CD4-positive, alpha-beta T cell treated with Interleukin-17A for 1 hour (primary cell): ENCODE data around the gene RIN3.

Experiments
- DNase-seq: peaks from one replicate; pipeline ENCODE4 v3.0.0-alpha.2; 2020

Gene RIN3

GRCh38 chr14:92556863-92557543 lies 43.4 kb downstream of the RIN3 start:
- no peak for DNase-seq

GRCh38 chr14:92557544-92557912 lies 43.9 kb downstream of the RIN3 start:
- no peak for DNase-seq

- DNase-seq = no peak
Measured at GRCh38 chr14:92558319-92558718, 44.7 kb downstream of the RIN3 start.

GRCh38 chr14:92559486-92559885 lies 45.9 kb downstream of the RIN3 start:
- no peak for DNase-seq

GRCh38 chr14:92560106-92560865 lies 46.7 kb downstream of the RIN3 start:
- peak; percentile 48 for DNase-seq

GRCh38 chr14:92561906-92562479 lies 48.4 kb downstream of the RIN3 start:
- DNase-seq = no peak

GRCh38 chr14:92563359-92563758 lies 49.8 kb downstream of the RIN3 start:
- no peak for DNase-seq

- no peak for DNase-seq
Measured at GRCh38 chr14:92563765-92564285, 50.2 kb downstream of the RIN3 start.

- no peak for DNase-seq
Measured at GRCh38 chr14:92564344-92565039, 50.9 kb downstream of the RIN3 start.

GRCh38 chr14:92565040-92565717 lies 51.6 kb downstream of the RIN3 start:
- DNase-seq = no peak

GRCh38 chr14:92565718-92566115 lies 52.1 kb downstream of the RIN3 start:
- no peak for DNase-seq

- no peak for DNase-seq
Measured at GRCh38 chr14:92567173-92567725, 53.7 kb downstream of the RIN3 start.

GRCh38 chr14:92568621-92569479 lies 55.3 kb downstream of the RIN3 start:
- DNase-seq = peak; percentile 70

GRCh38 chr14:92570674-92571262 lies 57.2 kb downstream of the RIN3 start:
- no peak for DNase-seq

- no peak for DNase-seq
Measured at GRCh38 chr14:92572050-92572449, 58.5 kb downstream of the RIN3 start.

- DNase-seq = no peak
Measured at GRCh38 chr14:92573761-92574498, 60.3 kb downstream of the RIN3 start.

- DNase-seq = no peak
Measured at GRCh38 chr14:92575061-92575747, 61.6 kb downstream of the RIN3 start.

GRCh38 chr14:92575748-92576303 lies 62.2 kb downstream of the RIN3 start:
- DNase-seq = no peak

- peak; percentile 53 for DNase-seq
Measured at GRCh38 chr14:92577321-92577742, 63.8 kb downstream of the RIN3 start.
